ENCODE results near the gene GABRG3. TPM values are rescaled to one million over a fixed set of nuclear protein-coding genes. Genes with fewer than 3 reads are reported as not detected.

GABRG3 gene
- total RNA-seq, 1 experiment from 2014 or later: 0.15 TPM

DNA sequence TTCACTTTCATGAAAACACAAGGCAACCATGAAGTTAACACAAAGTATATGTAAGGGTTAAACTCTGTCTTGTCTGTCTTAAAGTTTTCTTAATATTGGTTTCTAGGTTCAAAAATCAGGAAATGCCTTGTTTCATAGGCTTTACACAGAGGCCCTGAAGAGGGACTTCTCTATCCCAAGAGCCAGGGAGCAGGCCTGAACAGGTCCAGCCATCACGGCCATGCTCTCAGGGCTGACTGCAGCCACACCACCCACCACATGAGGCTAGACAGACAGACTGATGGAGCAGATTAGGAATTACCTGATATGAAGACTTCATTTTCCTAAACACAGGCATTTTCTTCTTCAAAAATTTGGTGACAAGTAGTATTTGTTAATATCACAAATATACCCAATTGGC is 502.9 kb downstream of the GABRG3 start:
- Histone ChIP-seq H3K4ac (ENCODE audit: low read depth, low read length) (no peak overlapping the region), H2BK15ac (ENCODE audit: low read depth, low read length) (no peak overlapping the region), H3K27me3 (ENCODE audit: insufficient read depth, low read length) (no peaks in the 10 kb centered on the region), H4K8ac (replicated peaks; ENCODE audit: insufficient read length, low read depth, low read length) (no peak overlapping the region), H3K23me2 (ENCODE audit: insufficient read length, low read depth, low read length, poor library complexity, severe bottlenecking) (no peaks in the 10 kb centered on the region), H2AK5ac (ENCODE audit: insufficient read length, low read length) (no peak overlapping the region), H3K79me1 (ENCODE audit: insufficient read depth, low read depth, low read length, poor library complexity, severe bottlenecking) (no peaks in the 10 kb centered on the region), H3K23ac (ENCODE audit: insufficient read length, low read depth, low read length) (no peak overlapping the region), H2BK5ac (ENCODE audit: insufficient read length, low read length) (no peak overlapping the region), H2BK12ac (ENCODE audit: insufficient read length, low read depth, low read length) (no peak overlapping the region), H3K9me3 (ENCODE audit: control insufficient read depth, low read depth, low read length) (no peaks in the 10 kb centered on the region), H3K4me2 (ENCODE audit: insufficient read depth, insufficient read length, low read length) (no peak overlapping the region), H3K4me1 (ENCODE audit: insufficient read depth, low read length) (no peaks in the 10 kb centered on the region), H4K5ac (ENCODE audit: insufficient read length, low read depth, low read length) (no peak overlapping the region), H3K56ac (ENCODE audit: insufficient read length, low read depth, low read length) (no peak overlapping the region), H2BK120ac (ENCODE audit: low read depth, low read length, poor library complexity, severe bottlenecking) (no peak overlapping the region), H4K91ac (ENCODE audit: insufficient read length, low read depth, low read length) (no peak overlapping the region), H2BK20ac (ENCODE audit: low read depth, low read length, poor library complexity, severe bottlenecking) (no peak overlapping the region), H3K9ac (ENCODE audit: extremely low read depth, insufficient read length, low read length) (no peak overlapping the region), H3K14ac (ENCODE audit: insufficient read depth, low read length) (no peak overlapping the region), H3T11ph (ENCODE audit: low read length) (no peak overlapping the region), H3K18ac (ENCODE audit: insufficient read length, low read depth, low read length) (no peak overlapping the region), H3K27ac (ENCODE audit: insufficient read length, low read depth, low read length) (no peak overlapping the region), H3K79me2 (ENCODE audit: insufficient read depth, low read length) (no peaks in the 10 kb centered on the region), H2AFZ (ENCODE audit: low read length) (no peak overlapping the region), H4K20me1 (ENCODE audit: control insufficient read depth, insufficient read depth, insufficient read length) (no peaks in the 10 kb centered on the region)
- no peaks in the 10 kb centered on the region for H3K4me1 Mint-ChIP-seq
- no peak overlapping the region for H3K4me3 Mint-ChIP-seq
- H3K36me3 Mint-ChIP-seq (ENCODE audit: insufficient read depth in 1 of 3, low read depth in 3 of 3): peaks cover 0 to 5% (median 2%) of the 10 kb centered on the region in 3 experiments; a peak in 2 of 7 replicates
- no peaks in the 10 kb centered on the region; the same call in 1 of the 2 replicates for H3K27me3 Mint-ChIP-seq (ENCODE audit: low read depth)
- TF ChIP-seq, protein P1, sequence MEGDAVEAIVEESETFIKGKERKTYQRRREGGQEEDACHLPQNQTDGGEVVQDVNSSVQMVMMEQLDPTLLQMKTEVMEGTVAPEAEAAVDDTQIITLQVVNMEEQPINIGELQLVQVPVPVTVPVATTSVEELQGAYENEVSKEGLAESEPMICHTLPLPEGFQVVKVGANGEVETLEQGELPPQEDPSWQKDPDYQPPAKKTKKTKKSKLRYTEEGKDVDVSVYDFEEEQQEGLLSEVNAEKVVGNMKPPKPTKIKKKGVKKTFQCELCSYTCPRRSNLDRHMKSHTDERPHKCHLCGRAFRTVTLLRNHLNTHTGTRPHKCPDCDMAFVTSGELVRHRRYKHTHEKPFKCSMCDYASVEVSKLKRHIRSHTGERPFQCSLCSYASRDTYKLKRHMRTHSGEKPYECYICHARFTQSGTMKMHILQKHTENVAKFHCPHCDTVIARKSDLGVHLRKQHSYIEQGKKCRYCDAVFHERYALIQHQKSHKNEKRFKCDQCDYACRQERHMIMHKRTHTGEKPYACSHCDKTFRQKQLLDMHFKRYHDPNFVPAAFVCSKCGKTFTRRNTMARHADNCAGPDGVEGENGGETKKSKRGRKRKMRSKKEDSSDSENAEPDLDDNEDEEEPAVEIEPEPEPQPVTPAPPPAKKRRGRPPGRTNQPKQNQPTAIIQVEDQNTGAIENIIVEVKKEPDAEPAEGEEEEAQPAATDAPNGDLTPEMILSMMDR (conservative IDR thresholded peaks at IDR 0.05): no peak
- H3K9me3 Mint-ChIP-seq: peaks cover 5 to 6% of the 10 kb centered on the region in 2 experiments; a peak in 3 of 5 replicates
- DNase-seq: no peak
- WGBS (ENCODE audit: extremely low coverage, insufficient read length, low lambda C conversion rate): no CpG with 5 or more reads among the region's 1 CpG
- no peak overlapping the region for H3K27ac Mint-ChIP-seq
